ENCODE results near the gene NT5DC1.

NT5DC1 gene

DNA sequence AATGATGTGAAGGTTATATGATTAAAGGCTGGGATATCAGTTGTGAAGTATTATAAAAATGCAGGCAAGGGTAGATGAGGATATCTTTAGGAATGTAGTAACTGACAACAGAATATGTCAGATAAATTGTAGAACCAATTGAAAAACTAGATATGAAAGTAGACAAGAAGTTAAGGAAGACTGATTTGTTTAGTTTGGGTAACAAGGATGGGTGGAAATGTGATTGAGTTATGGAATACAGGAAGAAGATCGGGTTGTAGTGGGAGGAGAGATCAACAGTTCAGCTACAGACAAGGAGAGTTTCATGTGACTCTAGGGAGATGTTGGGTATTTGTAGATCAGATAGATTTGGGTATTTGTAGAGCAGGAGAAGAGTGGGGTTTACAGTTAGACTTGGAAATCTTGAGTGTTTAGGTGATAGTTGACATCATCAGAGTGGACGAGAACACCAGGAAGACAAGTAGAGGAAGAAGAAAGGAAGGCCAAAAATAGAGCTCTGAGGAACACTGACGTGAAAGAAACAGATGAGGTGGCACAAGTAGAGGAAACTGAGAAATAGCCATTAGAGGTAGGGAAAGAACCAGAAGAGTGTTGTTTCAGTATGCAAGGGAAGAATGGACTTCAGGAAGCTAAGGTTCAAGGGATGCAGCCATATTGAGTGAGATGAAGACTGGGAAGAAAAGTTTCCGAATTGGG lies 191.2 kb downstream of the NT5DC1 start:
- H3K9me3 Mint-ChIP-seq = no peaks in the 10 kb centered on the region
- no peak overlapping the region for H3K4me3 Mint-ChIP-seq
- no peaks in the 10 kb centered on the region for H3K27me3 Mint-ChIP-seq
- H3K27ac Mint-ChIP-seq = no peak overlapping the region
- no peaks in the 10 kb centered on the region for H3K4me1 Mint-ChIP-seq (ENCODE audit: low read depth)
- no peaks in the 10 kb centered on the region for H3K36me3 Mint-ChIP-seq (ENCODE audit: low read depth)

DNA sequence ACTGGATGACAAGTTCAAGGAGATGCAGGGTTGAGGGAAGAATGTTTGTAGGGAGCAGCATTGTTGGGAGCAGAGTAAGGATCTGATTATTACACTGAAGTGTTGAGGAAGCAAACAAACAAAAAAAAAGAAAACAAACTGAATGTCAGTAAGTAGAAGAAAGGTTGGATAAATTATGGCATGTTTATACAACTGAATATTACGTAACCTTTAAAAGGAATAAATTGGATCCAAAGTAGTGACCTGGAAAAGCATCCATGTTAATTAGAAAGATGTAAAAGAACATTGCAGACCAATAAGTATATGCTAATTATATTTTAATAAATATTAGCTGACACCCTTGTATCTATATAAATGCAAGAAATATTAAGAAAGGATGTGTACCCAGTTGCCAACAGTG lies 191.9 kb downstream of the NT5DC1 start:
- H3K27ac Mint-ChIP-seq = no peak overlapping the region
- H3K4me3 Mint-ChIP-seq = no peak overlapping the region
- H3K36me3 Mint-ChIP-seq (ENCODE audit: low read depth) = no peaks in the 10 kb centered on the region
- H3K27me3 Mint-ChIP-seq = no peaks in the 10 kb centered on the region
- no peaks in the 10 kb centered on the region for H3K9me3 Mint-ChIP-seq
- H3K4me1 Mint-ChIP-seq (ENCODE audit: low read depth) = no peaks in the 10 kb centered on the region

DNA sequence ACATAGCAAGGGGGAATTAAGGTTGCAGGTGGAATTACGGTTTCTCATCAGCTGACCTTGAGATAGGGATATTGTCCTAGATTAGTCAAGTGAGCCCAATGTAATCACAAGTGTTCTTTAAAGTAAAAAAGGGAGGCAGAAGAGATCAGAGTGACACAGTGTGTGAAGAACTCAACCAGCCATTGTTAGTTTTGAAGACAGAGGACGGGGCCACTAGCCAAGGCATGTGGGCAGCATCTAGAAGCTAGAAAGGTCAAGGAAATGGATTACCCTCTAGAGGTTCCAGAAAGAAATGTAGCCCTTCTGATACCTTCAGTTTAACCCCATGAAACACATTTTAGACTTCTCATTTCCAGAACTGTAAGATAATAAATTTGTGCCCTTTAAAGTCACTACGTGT lies 197.6 kb downstream of the NT5DC1 start:
- Mint-ChIP-seq H3K4me3 (no peak overlapping the region), H3K27ac (no peak overlapping the region), H3K36me3 (ENCODE audit: low read depth) (no peaks in the 10 kb centered on the region), H3K27me3 (no peaks in the 10 kb centered on the region), H3K4me1 (ENCODE audit: low read depth) (no peaks in the 10 kb centered on the region), H3K9me3 (peaks cover 11% of the 10 kb centered on the region)

DNA sequence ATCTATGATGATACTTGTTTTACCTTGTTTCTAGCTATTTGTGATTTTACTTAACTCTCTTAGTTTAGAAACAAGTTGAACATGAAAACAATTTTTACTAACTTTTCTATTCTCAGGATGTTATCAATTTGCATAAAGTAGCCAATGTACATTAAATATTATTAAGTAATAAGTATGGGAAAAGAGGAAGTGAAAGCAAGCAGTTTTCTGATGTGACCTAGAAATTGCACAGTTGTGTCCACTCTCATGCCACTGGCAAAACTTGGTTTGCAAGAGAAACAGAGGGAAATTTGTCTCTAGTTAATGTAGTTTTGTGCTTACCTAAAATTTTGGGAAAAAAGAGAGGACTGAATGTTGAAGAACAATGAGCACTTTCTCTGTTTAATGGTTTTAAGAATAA lies 198.3 kb downstream of the NT5DC1 start:
- H3K4me1 Mint-ChIP-seq (ENCODE audit: low read depth) = no peaks in the 10 kb centered on the region
- H3K27ac Mint-ChIP-seq = no peak overlapping the region
- H3K36me3 Mint-ChIP-seq (ENCODE audit: low read depth) = no peaks in the 10 kb centered on the region
- H3K27me3 Mint-ChIP-seq = no peaks in the 10 kb centered on the region
- peaks cover 11% of the 10 kb centered on the region for H3K9me3 Mint-ChIP-seq
- H3K4me3 Mint-ChIP-seq = no peak overlapping the region

Measured in stimulated activated naive CD8-positive, alpha-beta T cell treated with anti-CD3 and anti-CD28 coated beads, Interleukin-15, Interleukin-2, amounts not matched to agents 100 ng/mL and 50 ng/mL, for 24 hours (primary cell).